NB4 (cell line): Measurements from ENCODE around the gene TRMT1L.

Source experiments
- DNase-seq: peaks from one replicate; pipeline ENCODE4 v3.0.0; 2010; ENCODE audit warnings: low read depth
- H3K4me3 ChIP-seq: one replicate; pipeline ENCODE4 v1.5.1; 2011; ENCODE audit warnings: mild to moderate bottlenecking, low read depth, low read length, moderate library complexity
- MYC ChIP-seq: IDR thresholded peaks from 2 replicates; pipeline ENCODE4 v1.6.1; 2011; ENCODE audit warnings: low read depth, low read length
- POLR2A ChIP-seq: IDR thresholded peaks from 2 replicates; pipeline ENCODE4 v1.6.1; 2011; ENCODE audit warnings: mild to moderate bottlenecking; ENCODE audit not compliant: insufficient read length; ENCODE audit errors: extremely low read depth
- TF ChIP-seq, protein P1 (sequence below): IDR thresholded peaks from 2 replicates; pipeline ENCODE4 v1.6.1; 2011; ENCODE audit warnings: low read depth, low read length
- TF ChIP-seq, protein P2 (sequence below): IDR thresholded peaks from one replicate; pipeline ENCODE4 v1.5.1; 2012; ENCODE audit warnings: low read depth, low read length

Gene TRMT1L

DNA sequence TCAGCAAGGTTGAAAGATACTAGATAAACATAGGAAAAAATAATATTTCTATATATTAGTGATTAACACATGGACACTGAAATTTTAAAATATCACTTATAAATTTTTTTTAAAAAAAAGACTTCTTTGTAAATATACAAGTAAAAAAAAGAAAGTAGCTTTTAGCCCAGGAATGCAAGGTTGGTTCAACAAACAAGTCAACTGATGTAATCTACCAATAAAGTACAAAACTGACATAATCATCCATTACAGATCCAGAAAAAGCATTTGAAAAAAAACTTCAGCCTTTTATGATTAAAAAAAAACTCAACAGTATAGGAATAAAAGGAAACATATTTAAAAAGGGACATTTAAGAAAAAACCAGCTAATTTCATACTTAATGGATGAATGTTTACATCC, 48.4 kb downstream of the TRMT1L start:
- DNase-seq: peak; percentile 8

DNA sequence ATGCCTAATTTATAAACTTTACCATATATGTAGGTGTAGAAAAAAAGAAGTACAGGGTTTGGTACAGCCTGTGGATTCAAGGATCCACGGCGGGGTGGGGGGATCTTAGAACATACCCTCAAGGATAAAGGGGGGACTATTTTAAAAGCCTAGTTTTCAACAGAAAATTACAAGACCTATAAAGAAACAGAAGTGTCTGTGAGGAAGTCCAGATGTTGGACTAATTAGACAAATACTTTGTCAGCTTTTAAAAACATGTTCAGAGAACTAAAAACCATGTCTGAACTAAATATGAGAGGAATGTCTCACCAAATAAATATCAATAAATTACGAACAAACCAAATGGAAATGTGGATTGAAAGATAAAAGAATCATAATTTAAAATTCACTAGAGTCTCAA, 51.6 kb downstream of the TRMT1L start:
- no peak for TF ChIP-seq MYC
- no peak for TF ChIP-seq POLR2A
- TF ChIP-seq, protein P1, sequence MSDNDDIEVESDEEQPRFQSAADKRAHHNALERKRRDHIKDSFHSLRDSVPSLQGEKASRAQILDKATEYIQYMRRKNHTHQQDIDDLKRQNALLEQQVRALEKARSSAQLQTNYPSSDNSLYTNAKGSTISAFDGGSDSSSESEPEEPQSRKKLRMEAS: no peak
- TF ChIP-seq, protein P2, sequence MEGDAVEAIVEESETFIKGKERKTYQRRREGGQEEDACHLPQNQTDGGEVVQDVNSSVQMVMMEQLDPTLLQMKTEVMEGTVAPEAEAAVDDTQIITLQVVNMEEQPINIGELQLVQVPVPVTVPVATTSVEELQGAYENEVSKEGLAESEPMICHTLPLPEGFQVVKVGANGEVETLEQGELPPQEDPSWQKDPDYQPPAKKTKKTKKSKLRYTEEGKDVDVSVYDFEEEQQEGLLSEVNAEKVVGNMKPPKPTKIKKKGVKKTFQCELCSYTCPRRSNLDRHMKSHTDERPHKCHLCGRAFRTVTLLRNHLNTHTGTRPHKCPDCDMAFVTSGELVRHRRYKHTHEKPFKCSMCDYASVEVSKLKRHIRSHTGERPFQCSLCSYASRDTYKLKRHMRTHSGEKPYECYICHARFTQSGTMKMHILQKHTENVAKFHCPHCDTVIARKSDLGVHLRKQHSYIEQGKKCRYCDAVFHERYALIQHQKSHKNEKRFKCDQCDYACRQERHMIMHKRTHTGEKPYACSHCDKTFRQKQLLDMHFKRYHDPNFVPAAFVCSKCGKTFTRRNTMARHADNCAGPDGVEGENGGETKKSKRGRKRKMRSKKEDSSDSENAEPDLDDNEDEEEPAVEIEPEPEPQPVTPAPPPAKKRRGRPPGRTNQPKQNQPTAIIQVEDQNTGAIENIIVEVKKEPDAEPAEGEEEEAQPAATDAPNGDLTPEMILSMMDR: no peak

More for the DNA sequence above, 48.4 kb downstream of the TRMT1L start:
- TF ChIP-seq, protein P1: no peak
- TF ChIP-seq MYC (no peak), POLR2A (no peak)
- TF ChIP-seq, protein P2: no peak
- no peak overlapping the region for H3K4me3 ChIP-seq

DNA sequence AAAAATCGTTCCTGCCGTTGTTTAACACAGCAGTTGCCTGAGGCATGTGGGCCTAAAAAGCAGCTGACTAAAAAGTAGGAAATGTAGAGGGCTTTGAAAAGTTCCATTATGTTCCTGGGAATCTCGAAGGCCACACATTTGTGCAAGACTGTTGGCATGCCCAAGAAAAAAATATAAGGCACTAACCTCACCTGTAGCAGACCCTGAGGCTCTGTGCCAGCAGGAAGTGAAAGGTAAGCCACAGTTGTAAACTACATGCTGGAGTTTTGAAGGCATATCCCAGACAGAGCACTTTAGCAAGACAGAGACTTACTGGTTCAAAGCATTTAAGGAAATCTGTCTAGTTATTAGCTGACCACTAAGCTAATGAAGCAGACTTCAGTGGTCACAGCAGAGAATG, 52.7 kb downstream of the TRMT1L start:
- TF ChIP-seq, protein P2: no peak
- TF ChIP-seq POLR2A (no peak), MYC (no peak)
- TF ChIP-seq, protein P1: no peak
- no peak for DNase-seq
- H3K4me3 ChIP-seq: no peak overlapping the region

More for the DNA sequence above, 51.6 kb downstream of the TRMT1L start:
- no peak overlapping the region for H3K4me3 ChIP-seq
- no peak for DNase-seq

DNA sequence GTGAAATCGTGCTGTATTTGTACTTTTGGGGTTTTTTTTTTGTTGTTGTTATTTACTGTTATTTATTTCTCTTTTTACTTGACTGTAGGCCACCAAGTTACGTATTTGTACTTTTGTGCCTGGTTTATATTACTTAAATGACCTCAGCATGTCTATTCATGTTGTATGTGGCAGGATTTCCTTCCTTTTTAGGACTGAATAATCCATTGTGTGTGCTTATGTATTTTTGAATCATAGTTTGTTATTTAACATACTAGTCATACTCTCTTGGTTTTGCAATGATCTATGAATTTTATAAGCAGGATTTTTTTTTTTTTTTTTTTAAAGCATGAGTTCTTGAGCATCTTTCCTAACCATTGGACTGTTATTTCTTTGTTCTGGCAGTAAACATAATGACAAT, 60.2 kb downstream of the TRMT1L start:
- DNase-seq: no peak
- no peak overlapping the region for H3K4me3 ChIP-seq
- no peak for TF ChIP-seq MYC
- no peak for TF ChIP-seq POLR2A
- TF ChIP-seq, protein P1: no peak
- TF ChIP-seq, protein P2: no peak

DNA sequence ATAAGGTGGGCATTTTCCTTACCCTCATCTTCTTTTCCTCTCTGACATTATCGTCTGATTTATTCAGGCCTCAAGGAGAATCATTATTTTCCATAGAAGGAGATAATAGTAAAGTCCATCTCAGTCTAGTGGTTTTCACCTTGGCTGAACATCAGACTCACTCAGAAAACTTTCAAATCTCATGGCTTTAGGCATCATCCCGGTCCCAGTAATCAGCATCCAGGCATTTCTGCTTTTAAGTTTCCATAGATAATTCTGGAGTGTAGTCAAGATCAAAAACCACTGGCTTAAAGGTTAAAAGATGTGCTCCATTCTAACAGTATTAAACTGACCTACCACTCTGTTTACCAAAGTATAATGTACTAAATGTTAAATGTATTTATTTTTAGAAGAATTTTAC, 62.0 kb downstream of the TRMT1L start:
- no peak overlapping the region for H3K4me3 ChIP-seq
- TF ChIP-seq POLR2A: no peak
- no peak for TF ChIP-seq MYC
- TF ChIP-seq, protein P1: no peak
- TF ChIP-seq, protein P2: no peak
- no peak for DNase-seq

DNA sequence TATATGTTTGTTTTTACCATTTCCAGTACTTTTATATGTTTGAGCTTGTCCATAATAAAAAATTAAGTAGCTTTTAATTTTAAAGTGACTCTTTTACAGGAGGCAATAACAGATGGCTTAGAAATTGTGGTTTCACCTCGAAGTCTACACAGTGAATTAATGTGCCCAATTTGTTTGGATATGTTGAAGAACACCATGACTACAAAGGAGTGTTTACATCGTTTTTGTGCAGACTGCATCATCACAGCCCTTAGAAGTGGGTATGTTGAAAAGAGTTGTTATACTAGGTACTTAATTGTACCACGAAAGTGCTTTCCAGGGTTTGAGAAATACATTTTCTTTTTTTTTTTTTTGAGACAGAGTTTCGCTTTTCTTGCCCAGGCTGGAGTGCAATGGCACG, 65.3 kb downstream of the TRMT1L start:
- no peak for DNase-seq
- no peak overlapping the region for H3K4me3 ChIP-seq
- TF ChIP-seq MYC (no peak), POLR2A (no peak)
- TF ChIP-seq, protein P1: no peak
- TF ChIP-seq, protein P2: no peak
